OCI-LY3 (cell line): ENCODE results near the gene KDM4C.

ENCODE experiments used
- CTCF ChIP-seq: fragments of 200-600, 300-600 bp; sonication (generic); IDR thresholded peaks from 2 replicates; pipeline ENCODE4 v1.5.1; 2014; ENCODE audit warnings: antibody characterized with exemption, low read length, low read depth
- EZH2phosphoT487 ChIP-seq: fragments of 200-600 bp; shearing (Covaris generic); IDR thresholded peaks from 2 replicates; pipeline ENCODE4 v1.6.1; 2018; ENCODE audit warnings: antibody characterized with exemption, mixed run types, low read depth

DNA sequence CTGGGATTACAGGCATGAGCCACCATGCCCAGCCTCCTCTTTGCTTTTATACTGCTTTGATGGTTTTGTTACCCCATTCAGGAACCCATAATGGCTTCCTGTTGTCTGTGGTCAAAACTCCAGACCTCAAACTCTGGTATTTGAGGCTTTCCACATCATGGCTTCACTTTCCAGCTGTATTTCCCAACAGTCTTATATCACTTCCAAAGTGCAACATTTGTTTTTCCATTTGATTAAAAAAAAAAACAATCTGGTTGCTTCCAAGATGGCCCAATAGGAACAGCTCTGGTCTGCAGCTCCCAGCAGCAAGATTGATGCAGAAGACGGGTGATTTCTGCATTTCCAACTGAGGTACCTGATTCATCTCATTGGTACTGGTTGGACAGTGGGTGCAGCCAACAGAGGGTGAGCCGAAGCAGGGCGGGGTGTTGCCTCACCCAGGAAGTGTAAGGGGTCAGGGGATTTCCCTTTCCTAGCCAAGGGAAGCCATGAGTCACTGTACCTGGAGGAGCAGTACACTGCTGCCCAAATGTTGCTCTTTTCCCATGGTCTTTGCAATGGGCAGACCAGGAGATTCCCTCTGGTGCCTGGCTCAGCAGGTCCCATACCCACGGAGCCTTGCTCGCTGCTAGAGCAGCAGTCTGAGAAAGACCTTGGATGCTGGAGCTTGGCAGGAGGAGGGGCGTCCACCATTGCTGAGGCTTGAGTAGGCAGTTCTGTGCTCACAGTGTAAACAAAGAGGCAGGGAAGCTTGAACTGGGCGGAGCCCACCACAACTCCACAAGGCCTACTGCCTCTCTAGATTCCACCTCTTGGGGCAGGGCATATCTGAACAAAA lies 458.4 kb downstream of the KDM4C start:
- TF ChIP-seq CTCF (no peak), EZH2phosphoT487 (no peak)
